Spinal cord (tissue), 10 donors: ENCODE data around the gene SLC66A2. TPM values are rescaled to one million over a fixed set of nuclear protein-coding genes. Genes with fewer than 3 reads are reported as not detected.
A peak's percentile ranks its signal among the peaks of the same experiment; 100 is the strongest.
"Not testable (repeated sequence)": the region's sequence is repeated elsewhere in the genome, so short reads cannot be mapped to it uniquely, and the experiment has no call there.

Source experiments
- DNase-seq, 6 donors: peaks; one replicate each; pipeline versions ENCODE4 v3.0.0 to v3.0.0-alpha.2; 2013 to 2015; ENCODE audit warnings: low spot score in 6 of 6, low read depth in 4 of 6
- H3K27ac ChIP-seq: one replicate; pipeline ENCODE4 v1.5.1; 2013; ENCODE audit warnings: low read depth, low read length, control low read depth
- H3K27me3 ChIP-seq: one replicate; pipeline ENCODE4 v1.6.1; 2013; ENCODE audit warnings: low read length; ENCODE audit not compliant: control insufficient read depth, insufficient read depth
- H3K36me3 ChIP-seq: one replicate; pipeline ENCODE4 v1.6.1; 2013; ENCODE audit warnings: low read length; ENCODE audit not compliant: control insufficient read depth, insufficient read depth
- H3K4me1 ChIP-seq: one replicate; pipeline ENCODE4 v1.6.1; 2013; ENCODE audit warnings: low read length; ENCODE audit not compliant: control insufficient read depth, insufficient read depth
- H3K4me3 ChIP-seq: one replicate; pipeline ENCODE4 v1.5.1; 2013; ENCODE audit warnings: low read depth, low read length, control low read depth
- H3K9me3 ChIP-seq: one replicate; pipeline ENCODE4 v1.6.1; 2013; ENCODE audit warnings: low read length; ENCODE audit not compliant: control insufficient read depth, insufficient read depth
- WGBS: methylation state at CpG from one replicate; pipeline ENCODE4 v1.1.5; 2013; ENCODE audit warnings: missing lambda C conversion rate; ENCODE audit not compliant: insufficient coverage; 5-methylcytosine and 5-hydroxymethylcytosine counted together
- polyA plus RNA-seq, 2 donors: library from polyadenylated mRNA; unstranded; fragments of 120-200 nt; gene quantifications; one replicate each; pipeline ENCODE4 v1.2.1, GENCODE V29; 2013; ENCODE audit not compliant: insufficient read length in 2 of 2
- total RNA-seq, 2 donors: library from RNA; depleted of rRNA in 1 of 2; stranded (reverse); fragments of 120-200 nt in 1 of 2; fragments of >200 nt in 1 of 2; gene quantifications; one replicate each; pipeline versions ENCODE4 v1.2.3 to v1.2.4, GENCODE V29; 2013 to 2014
- donor health status: healthy.

SLC66A2 gene
- total and polyA plus RNA-seq, 4 donors: 26.0 to 68.4 (median 46.2) TPM

- H3K9me3 ChIP-seq: peaks cover 2% of the 10 kb centered on the region
- H3K27me3 ChIP-seq: peaks cover 15% of the 10 kb centered on the region
- no peak overlapping the region for H3K27ac ChIP-seq
- DNase-seq: no peak
- no peak overlapping the region for H3K4me3 ChIP-seq
- peaks cover 26% of the 10 kb centered on the region for H3K4me1 ChIP-seq
- no peaks in the 10 kb centered on the region for H3K36me3 ChIP-seq
- WGBS: 75% methylated on average over 10 of the region's 10 CpGs
Observed at GRCh38 chr18:79962311-79962710, 10.9 kb upstream of the SLC66A2 start.

GRCh38 chr18:79961527-79962291 lies 10.3 kb upstream of the SLC66A2 start:
- Histone ChIP-seq H3K4me1 (peaks cover 26% of the 10 kb centered on the region), H3K36me3 (no peaks in the 10 kb centered on the region), H3K27ac (no peak overlapping the region), H3K9me3 (peaks cover 2% of the 10 kb centered on the region), H3K27me3 (peaks cover 15% of the 10 kb centered on the region), H3K4me3 (no peak overlapping the region)
- 75% methylated on average over 22 of the region's 29 CpGs for WGBS
- DNase-seq: no peak

GRCh38 chr18:79960921-79961526 lies 9.6 kb upstream of the SLC66A2 start:
- H3K27me3 ChIP-seq: peaks cover 15% of the 10 kb centered on the region
- H3K36me3 ChIP-seq: no peaks in the 10 kb centered on the region
- peaks cover 2% of the 10 kb centered on the region for H3K9me3 ChIP-seq
- no peak for DNase-seq
- 74% methylated on average over 16 of the region's 16 CpGs for WGBS
- no peak overlapping the region for H3K4me3 ChIP-seq
- H3K4me1 ChIP-seq: peaks cover 26% of the 10 kb centered on the region
- no peak overlapping the region for H3K27ac ChIP-seq

- 17% methylated on average over 3 of the region's 12 CpGs for WGBS
- not testable (repeated sequence) for H3K4me3 ChIP-seq, H3K9me3 ChIP-seq, H3K36me3 ChIP-seq, H3K27ac ChIP-seq
- DNase-seq: peak in 1 of 6 donors; percentile 13
- H3K27me3 ChIP-seq: peaks cover 15% of the 10 kb centered on the region
- H3K4me1 ChIP-seq: peaks cover 21% of the 10 kb centered on the region
Observed at GRCh38 chr18:79960161-79960801, 8.8 kb upstream of the SLC66A2 start.

- Histone ChIP-seq H3K36me3 (peaks cover 2% of the 10 kb centered on the region), H3K4me1 (peaks cover 14% of the 10 kb centered on the region), H3K27ac (no peak overlapping the region), H3K9me3 (no peaks in the 10 kb centered on the region), H3K27me3 (peaks cover 15% of the 10 kb centered on the region), H3K4me3 (no peak overlapping the region)
- WGBS: 100% methylated on average over 1 of the region's 2 CpGs
- DNase-seq: no peak
Observed at GRCh38 chr18:79958981-79959380, 7.5 kb upstream of the SLC66A2 start.

GRCh38 chr18:79956276-79956675 lies 4.8 kb upstream of the SLC66A2 start:
- WGBS: 78% methylated on average over 1 of the region's 2 CpGs
- no peak overlapping the region for H3K4me3 ChIP-seq
- H3K27ac ChIP-seq: no peak overlapping the region
- H3K9me3 ChIP-seq: no peaks in the 10 kb centered on the region
- peaks cover 9% of the 10 kb centered on the region for H3K36me3 ChIP-seq
- H3K4me1 ChIP-seq: peaks cover 17% of the 10 kb centered on the region
- DNase-seq: no peak
- H3K27me3 ChIP-seq: peaks cover 11% of the 10 kb centered on the region

GRCh38 chr18:79955302-79956075 lies 4.0 kb upstream of the SLC66A2 start:
- WGBS: 89% methylated on average over 11 of the region's 12 CpGs
- Histone ChIP-seq H3K9me3 (no peaks in the 10 kb centered on the region), H3K36me3 (peaks cover 9% of the 10 kb centered on the region), H3K27me3 (peaks cover 8% of the 10 kb centered on the region), H3K27ac (no peak overlapping the region), H3K4me1 (peaks cover 19% of the 10 kb centered on the region), H3K4me3 (no peak overlapping the region)
- DNase-seq: no peak

- peaks cover 9% of the 10 kb centered on the region for H3K36me3 ChIP-seq
- whole genome bisulfite sequencing: 65% methylated on average over 3 of the region's 5 CpGs
- peaks cover 6% of the 10 kb centered on the region for H3K27me3 ChIP-seq
- DNase-seq: no peak
- no peak overlapping the region for H3K27ac ChIP-seq
- no peaks in the 10 kb centered on the region for H3K9me3 ChIP-seq
- H3K4me3 ChIP-seq: no peak overlapping the region
- H3K4me1 ChIP-seq: peaks cover 26% of the 10 kb centered on the region
Observed at GRCh38 chr18:79954791-79955190, 3.3 kb upstream of the SLC66A2 start.

GRCh38 chr18:79953971-79954651 lies 2.7 kb upstream of the SLC66A2 start:
- DNase-seq: no peak
- H3K27ac ChIP-seq: no peak overlapping the region

More at GRCh38 chr18:79953971-79954651, 2.7 kb upstream of the SLC66A2 start:
- Histone ChIP-seq H3K4me3 (no peak overlapping the region), H3K36me3 (peaks cover 11% of the 10 kb centered on the region), H3K4me1 (peaks cover 32% of the 10 kb centered on the region), H3K27me3 (peaks cover 2% of the 10 kb centered on the region), H3K9me3 (no peaks in the 10 kb centered on the region)
- 86% methylated on average over 9 of the region's 10 CpGs for WGBS
